Ovary (tissue), 9 donors: Measurements from ENCODE around the gene TUFT1. TPM values are rescaled to one million over a fixed set of nuclear protein-coding genes. Genes with fewer than 3 reads are reported as not detected.

Experiments
- DNase-seq, 5 donors: peaks; one replicate each; pipeline ENCODE4 v3.0.0-alpha.2; 2019 to 2020
- H3K27ac ChIP-seq, 2 donors: fragments of 200-600 bp; one replicate each; pipeline versions ENCODE4 v1.5.1 to v1.8.0; 2019 to 2022
- H3K27me3 ChIP-seq: fragments of 200-600 bp; one replicate; pipeline ENCODE4 v1.8.0; 2022
- H3K36me3 ChIP-seq: fragments of 200-600 bp; sonication (generic); one replicate; pipeline ENCODE4 v1.5.1; 2019
- H3K4me1 ChIP-seq: one replicate; pipeline ENCODE4 v1.8.1; 2013; ENCODE audit warnings: mild to moderate bottlenecking, moderate library complexity; ENCODE audit not compliant: insufficient read depth
- H3K4me3 ChIP-seq: fragments of 200-600 bp; sonication (generic); one replicate; pipeline ENCODE4 v1.5.1; 2017
- H3K9me3 ChIP-seq, 2 donors: fragments of 200-600 bp in 1 of 2; sonication (generic) in 1 of 2; one replicate each; pipeline versions ENCODE4 v1.5.1 to v1.8.1; 2013 to 2019; ENCODE audit warnings: mild to moderate bottlenecking in 1 of 2, moderate library complexity in 1 of 2
- CTCF ChIP-seq, 3 donors: fragments of 450-650 bp in 2 of 3; fragments of 200-600 bp in 1 of 3; IDR thresholded peaks; one replicate each; pipeline versions ENCODE4 v1.5.1 to v1.8.0; 2016 to 2022; ENCODE audit warnings: antibody characterized with exemption in 3 of 3, mild to moderate bottlenecking in 1 of 3
- EP300 ChIP-seq: sonication (generic); formaldehyde crosslinking; IDR thresholded peaks from one replicate; pipeline ENCODE4 v1.6.1; 2017; ENCODE audit warnings: antibody characterized with exemption
- POLR2A ChIP-seq: fragments of 450-650 bp; IDR thresholded peaks from one replicate; pipeline ENCODE4 v1.6.1; 2017; ENCODE audit warnings: antibody characterized with exemption, mild to moderate bottlenecking, moderate library complexity
- WGBS, 3 donors: extraction: QIAGEN DNeasy Blood & Tissue Kit in 1 of 3; methylation state at CpG; one replicate each; pipeline versions ENCODE4 v1.1.5 to v1.1.7; 2013 to 2017; 5-methylcytosine and 5-hydroxymethylcytosine counted together
- intact Hi-C, 4 donors: fragments of 100-400 bp; cut with DNase I; formaldehyde crosslinking; loops; one replicate each; pipeline versions ENCODE4 v1.11.0 to v1.15.1; 2022 to 2023
- polyA plus RNA-seq, 2 donors: library from polyadenylated mRNA; stranded (reverse); fragments of 200-250 nt in 1 of 2; fragments of 350-450 nt in 1 of 2; fragmentation: Illumina TruSeq in 1 of 2; extraction: RNeasy Lipid Tissue Mini Kit (QIAGEN cat#74804) in 1 of 2; gene quantifications; one replicate each; pipeline ENCODE4 v1.2.3, GENCODE V29; 2013 to 2014
- total RNA-seq, 7 donors: library from RNA; depleted of rRNA in 2 of 7; stranded (reverse); fragments of >200 nt in 2 of 7; fragmentation: NEBNext Ultra II Directional in 3 of 7; extraction: Animal tissue kit (Norgen Biotek cat#: 25700) in 3 of 7; gene quantifications; one replicate each; pipeline versions ENCODE4 v1.1.0 to v1.2.4, GENCODE V29; 2016 to 2023
- donor health status: DM: no; HTN: no; CAD: no; lungs with moderate emphysema.
- donor health status: DM: no; HTN: no; CAD: no.
- donor health status: Bipolar disorder and iron deficiency.
- donor health status: DM: yes; HTN: yes; CAD: no.
- donor health status: DM: no; HTN: no; CAD: no.
- donor health status: DM: yes; HTN: yes; CAD: no.

The TUFT1 gene
- total and polyA plus RNA-seq, 9 donors: 5.0 to 10.2 (median 7.3) TPM

- no peaks in the 10 kb centered on the region for H3K4me1 ChIP-seq
- no peaks in the 10 kb centered on the region for H3K9me3 ChIP-seq
- H3K36me3 ChIP-seq: no peaks in the 10 kb centered on the region
- 0% methylated on average over 1 of the region's 1 CpG for WGBS, 3 donors
- intact Hi-C loops: no loop called here
- H3K27me3 ChIP-seq: no peaks in the 10 kb centered on the region
- TF ChIP-seq CTCF (IDR thresholded peaks at IDR 0.05) (no peak), POLR2A (no peak), EP300 (no peak)
- DNase-seq: no peak
- no peak overlapping the region for H3K4me3 ChIP-seq
- H3K27ac ChIP-seq: no peak overlapping the region
Observed at GRCh38 chr1:151494741-151495281, 45.3 kb upstream of the TUFT1 start.

- TF ChIP-seq EP300: no peak
- TF ChIP-seq POLR2A: no peak
- no peak for TF ChIP-seq CTCF (IDR thresholded peaks at IDR 0.05)
- Histone ChIP-seq H3K27ac (no peak overlapping the region), H3K27me3 (no peaks in the 10 kb centered on the region), H3K4me3 (no peak overlapping the region), H3K36me3 (no peaks in the 10 kb centered on the region), H3K9me3 (no peaks in the 10 kb centered on the region), H3K4me1 (no peaks in the 10 kb centered on the region)
- DNase-seq: no peak
- intact Hi-C loops: no loop called here
- WGBS, 3 donors: 6 to 24% (median 23%) methylated on average over 1 of the region's 1 CpG
Observed at GRCh38 chr1:151495316-151495715, 44.8 kb upstream of the TUFT1 start.

- Histone ChIP-seq H3K27me3 (no peaks in the 10 kb centered on the region), H3K9me3 (no peaks in the 10 kb centered on the region), H3K36me3 (no peaks in the 10 kb centered on the region), H3K4me3 (no peak overlapping the region), H3K27ac (no peak overlapping the region), H3K4me1 (no peaks in the 10 kb centered on the region)
- 95 to 97% (median 96%) methylated on average over 5 of the region's 5 CpGs for WGBS, 3 donors
- TF ChIP-seq CTCF (IDR thresholded peaks at IDR 0.05) (no peak), POLR2A (no peak), EP300 (no peak)
- intact Hi-C loops: no loop called here
- no peak for DNase-seq
Observed at GRCh38 chr1:151499365-151499764, 40.7 kb upstream of the TUFT1 start.

GRCh38 chr1:151499930-151500329, 40.2 kb upstream of the TUFT1 start:
- Histone ChIP-seq H3K4me3 (no peak overlapping the region), H3K27ac (no peak overlapping the region), H3K27me3 (no peaks in the 10 kb centered on the region), H3K36me3 (no peaks in the 10 kb centered on the region), H3K4me1 (no peaks in the 10 kb centered on the region), H3K9me3 (no peaks in the 10 kb centered on the region)
- 77 to 96% (median 94%) methylated on average over 1 of the region's 1 CpG for WGBS, 3 donors
- intact Hi-C loops: no loop called here
- TF ChIP-seq EP300: no peak
- TF ChIP-seq CTCF (IDR thresholded peaks at IDR 0.05): no peak
- DNase-seq: no peak
